GM06990 (cell line): Measurements from ENCODE around the gene MICAL3.

Experiments used
- DNase-seq: peaks from one replicate; pipeline ENCODE4 v3.0.0-alpha.2; 2011; ENCODE audit not compliant: insufficient read length; ENCODE audit errors: extremely low read depth
- H3K27me3 ChIP-seq: replicated peaks from 2 replicates; pipeline ENCODE4 v1.6.0; 2011; ENCODE audit warnings: low read length; ENCODE audit not compliant: control insufficient read depth, insufficient read depth
- H3K36me3 ChIP-seq: 2 replicates; pipeline ENCODE4 v1.5.1; 2011; ENCODE audit warnings: low read length; ENCODE audit not compliant: control insufficient read depth, insufficient read depth
- H3K4me3 ChIP-seq: replicated peaks from 2 replicates; pipeline ENCODE4 v1.5.1; 2011; ENCODE audit warnings: low read depth, mild to moderate bottlenecking, control low read depth, low read length
- TF ChIP-seq, protein P1 (sequence below): IDR thresholded peaks from 2 replicates; pipeline ENCODE4 v1.5.1; 2011; ENCODE audit warnings: low read length, control low read depth, mild to moderate bottlenecking, inconsistent platforms; ENCODE audit not compliant: insufficient read depth, poor library complexity, severe bottlenecking

The MICAL3 gene

DNA sequence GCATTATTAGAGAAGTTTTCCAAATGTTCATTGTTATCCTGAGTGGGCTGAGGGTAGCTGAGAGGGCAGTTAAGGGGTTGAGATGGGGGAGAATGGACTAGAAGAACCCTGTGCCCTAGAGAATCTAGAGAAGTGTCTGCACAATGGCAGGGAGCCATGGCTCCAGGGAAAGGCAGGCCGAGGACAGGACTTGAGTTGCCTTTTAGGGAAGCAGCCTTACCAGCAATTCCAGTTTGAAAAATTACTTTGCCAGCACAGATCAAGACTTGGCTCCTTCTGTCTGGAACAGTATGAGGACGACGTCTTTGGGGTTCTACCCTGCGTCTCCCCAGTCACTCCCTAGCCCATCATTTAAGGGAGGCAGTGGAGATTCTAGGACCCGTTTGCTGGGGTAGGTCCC, 25.7 kb upstream of the MICAL3 start:
- TF ChIP-seq, protein P1, sequence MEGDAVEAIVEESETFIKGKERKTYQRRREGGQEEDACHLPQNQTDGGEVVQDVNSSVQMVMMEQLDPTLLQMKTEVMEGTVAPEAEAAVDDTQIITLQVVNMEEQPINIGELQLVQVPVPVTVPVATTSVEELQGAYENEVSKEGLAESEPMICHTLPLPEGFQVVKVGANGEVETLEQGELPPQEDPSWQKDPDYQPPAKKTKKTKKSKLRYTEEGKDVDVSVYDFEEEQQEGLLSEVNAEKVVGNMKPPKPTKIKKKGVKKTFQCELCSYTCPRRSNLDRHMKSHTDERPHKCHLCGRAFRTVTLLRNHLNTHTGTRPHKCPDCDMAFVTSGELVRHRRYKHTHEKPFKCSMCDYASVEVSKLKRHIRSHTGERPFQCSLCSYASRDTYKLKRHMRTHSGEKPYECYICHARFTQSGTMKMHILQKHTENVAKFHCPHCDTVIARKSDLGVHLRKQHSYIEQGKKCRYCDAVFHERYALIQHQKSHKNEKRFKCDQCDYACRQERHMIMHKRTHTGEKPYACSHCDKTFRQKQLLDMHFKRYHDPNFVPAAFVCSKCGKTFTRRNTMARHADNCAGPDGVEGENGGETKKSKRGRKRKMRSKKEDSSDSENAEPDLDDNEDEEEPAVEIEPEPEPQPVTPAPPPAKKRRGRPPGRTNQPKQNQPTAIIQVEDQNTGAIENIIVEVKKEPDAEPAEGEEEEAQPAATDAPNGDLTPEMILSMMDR, result no peak
- no peak for DNase-seq
- Histone ChIP-seq H3K27me3 (no peaks in the 10 kb centered on the region), H3K36me3 (no peaks in the 10 kb centered on the region), H3K4me3 (no peak overlapping the region)

DNA sequence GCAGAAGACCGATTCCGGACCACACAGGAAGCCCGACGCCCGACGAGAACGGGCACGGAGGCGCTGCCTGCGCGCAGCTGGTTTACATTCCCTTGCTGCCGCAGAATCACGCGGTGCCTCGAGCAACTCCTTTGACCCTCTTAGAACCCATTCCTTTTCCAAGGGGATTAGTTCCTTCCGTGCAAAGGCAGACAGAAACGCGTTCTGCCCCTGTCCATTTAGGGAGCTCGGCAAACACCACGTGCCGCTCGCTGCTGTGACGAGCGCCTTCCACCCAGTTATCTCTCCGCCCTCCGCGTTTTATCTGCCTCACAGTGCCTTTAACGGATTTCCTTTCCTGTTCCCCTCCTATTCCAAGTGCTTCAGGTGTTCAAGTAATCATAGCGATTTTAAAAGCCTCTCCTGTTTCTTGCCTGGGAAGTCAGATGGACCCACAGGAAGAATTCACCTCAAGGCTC, 24.1 kb upstream of the MICAL3 start:
- TF ChIP-seq, protein P1, result no peak
- Histone ChIP-seq H3K27me3 (no peaks in the 10 kb centered on the region), H3K36me3 (no peaks in the 10 kb centered on the region), H3K4me3 (no peak overlapping the region)
- DNase-seq, result no peak

DNA sequence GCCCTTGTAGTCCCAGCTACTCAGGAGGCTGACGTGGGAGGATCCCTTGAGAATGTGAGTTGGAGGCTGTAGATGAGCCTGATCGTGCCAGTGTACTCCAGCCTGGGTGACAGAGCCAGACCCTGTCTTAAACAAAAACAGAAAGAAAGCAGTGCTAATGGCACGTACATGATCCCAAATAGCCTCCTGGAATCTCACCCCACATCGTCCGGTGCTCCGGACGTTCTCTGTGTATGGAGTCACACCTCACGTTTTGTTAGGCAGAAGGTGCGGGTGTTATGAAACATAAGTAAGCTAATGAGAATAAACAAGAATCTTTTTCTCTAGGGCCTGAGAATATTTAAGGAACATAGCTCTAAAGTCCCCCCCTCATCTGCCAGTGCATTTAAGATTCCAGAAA, 23.7 kb upstream of the MICAL3 start:
- Histone ChIP-seq H3K36me3 (no peaks in the 10 kb centered on the region), H3K4me3 (no peak overlapping the region), H3K27me3 (no peaks in the 10 kb centered on the region)
- DNase-seq, result no peak
- TF ChIP-seq, protein P1, result no peak

DNA sequence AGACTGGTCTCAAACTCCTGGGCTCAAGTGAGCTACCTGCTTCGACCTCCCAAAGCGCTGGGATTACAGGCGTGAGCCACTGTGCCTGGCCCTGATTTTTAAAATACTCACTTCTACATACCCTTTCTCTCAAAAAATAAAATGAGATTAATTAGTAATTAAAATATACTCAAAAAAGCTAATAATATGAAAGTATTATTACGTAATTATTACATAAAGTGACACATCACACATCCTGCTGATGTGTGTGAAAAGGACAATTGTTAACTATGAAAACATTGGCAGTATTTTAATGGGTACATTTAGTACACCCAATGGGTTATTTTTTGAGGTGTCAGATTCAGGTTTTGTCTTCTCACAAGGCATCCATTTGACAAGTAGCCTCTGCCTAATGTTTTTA, 21.4 kb upstream of the MICAL3 start:
- Histone ChIP-seq H3K4me3 (no peak overlapping the region), H3K36me3 (no peaks in the 10 kb centered on the region), H3K27me3 (no peaks in the 10 kb centered on the region)
- TF ChIP-seq, protein P1, result no peak
- no peak for DNase-seq

DNA sequence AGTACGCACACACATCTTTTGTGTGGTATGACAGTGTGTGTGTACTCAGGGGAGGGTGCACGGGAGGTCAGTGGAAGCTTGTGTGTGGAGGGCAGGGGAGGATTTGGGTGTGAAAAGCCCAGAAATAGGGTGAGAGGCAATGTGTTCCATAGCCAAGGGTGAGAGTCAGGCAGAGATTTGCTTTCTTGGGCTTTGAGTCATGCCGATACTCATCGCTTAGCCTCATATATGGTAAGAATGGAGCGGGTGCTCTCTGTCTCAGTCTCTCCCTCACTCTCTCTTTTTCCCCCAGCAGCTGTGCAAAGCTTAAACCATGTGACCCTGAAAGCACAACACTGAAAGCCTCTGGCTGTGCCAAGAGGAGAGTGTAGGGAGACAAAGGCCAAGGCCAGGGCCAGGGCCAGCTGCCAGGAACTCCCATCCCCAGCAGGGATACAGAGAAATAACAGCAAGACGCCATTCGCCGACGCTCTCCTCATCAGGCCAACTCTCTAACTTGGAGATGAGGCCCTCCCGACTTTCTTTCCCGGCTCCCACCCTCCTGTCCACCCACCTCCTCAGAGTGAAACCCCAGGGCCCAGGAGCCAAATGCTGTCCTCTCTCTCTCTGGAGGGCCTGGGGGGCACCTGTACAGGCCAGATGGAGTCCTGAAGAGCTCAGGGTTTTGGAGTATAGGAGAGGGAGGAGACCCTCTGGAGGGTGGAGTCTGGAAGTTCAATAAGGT, 20.3 kb upstream of the MICAL3 start:
- no peak for DNase-seq
- Histone ChIP-seq H3K27me3 (no peaks in the 10 kb centered on the region), H3K4me3 (no peak overlapping the region), H3K36me3 (no peaks in the 10 kb centered on the region)
- TF ChIP-seq, protein P1, result no peak
